Sigmoid colon (tissue), 7 donors: ENCODE results near the gene CYP26B1. TPM values are rescaled to one million over a fixed set of nuclear protein-coding genes. Genes with fewer than 3 reads are reported as not detected.

Experiments
- DNase-seq: peaks from one replicate; pipeline ENCODE4 v3.0.0-alpha.2; 2019
- H3K27ac ChIP-seq, 4 donors: fragments of 200-600 bp; sonication (generic); one replicate each; pipeline ENCODE4 v1.5.1; 2016 to 2019; ENCODE audit warnings: mild to moderate bottlenecking in 1 of 4
- H3K27me3 ChIP-seq, 3 donors: fragments of 200-600 bp; sonication (generic); one replicate each; pipeline ENCODE4 v1.5.1; 2019; ENCODE audit warnings: mild to moderate bottlenecking in 1 of 3
- H3K36me3 ChIP-seq, 4 donors: fragments of 200-600 bp; sonication (generic); one replicate each; pipeline ENCODE4 v1.5.1; 2016 to 2019
- H3K4me1 ChIP-seq, 4 donors: fragments of 200-600 bp; sonication (generic); one replicate each; pipeline ENCODE4 v1.5.1; 2017 to 2019
- H3K4me3 ChIP-seq, 4 donors: fragments of 200-600 bp; sonication (generic); one replicate each; pipeline ENCODE4 v1.5.1; 2017 to 2019; ENCODE audit warnings: mild to moderate bottlenecking in 2 of 4, moderate library complexity in 1 of 4
- H3K9me3 ChIP-seq, 4 donors: fragments of 200-600 bp in 3 of 4; sonication (generic) in 3 of 4; one replicate each; pipeline versions ENCODE4 v1.5.1 to v1.6.1; 2013 to 2019
- CTCF ChIP-seq, 4 experiments: fragments of 450-650 bp in 3 of 4; fragments of 200-600 bp in 1 of 4; IDR thresholded peaks; one replicate each; pipeline ENCODE4 v1.5.1; 2016 to 2019; ENCODE audit warnings: antibody characterized with exemption in 4 of 4, mild to moderate bottlenecking in 3 of 4, moderate library complexity in 2 of 4
- EP300 ChIP-seq, 4 donors: sonication (generic); formaldehyde crosslinking; IDR thresholded peaks; one replicate each; pipeline ENCODE4 v1.6.1; 2017; ENCODE audit warnings: antibody characterized with exemption in 4 of 4
- POLR2A ChIP-seq, 2 donors: fragments of 450-650 bp; IDR thresholded peaks; one replicate each; pipeline ENCODE4 v1.6.1; 2016; ENCODE audit warnings: antibody characterized with exemption in 2 of 2, mild to moderate bottlenecking in 2 of 2, moderate library complexity in 2 of 2
- POLR2AphosphoS5 ChIP-seq, 4 donors: sonication (generic); formaldehyde crosslinking; IDR thresholded peaks; one replicate each; pipeline ENCODE4 v1.6.1; 2017; ENCODE audit warnings: antibody characterized with exemption in 4 of 4
- WGBS, 2 donors: extraction: QIAGEN DNeasy Blood & Tissue Kit; methylation state at CpG; one replicate each; pipeline ENCODE4 v1.1.7; 2013; 5-methylcytosine and 5-hydroxymethylcytosine counted together
- intact Hi-C: fragments of 100-400 bp; cut with DNase I; formaldehyde crosslinking; loops from one replicate; pipeline ENCODE4 v1.15.1; 2023
- polyA plus RNA-seq, 3 donors: library from polyadenylated mRNA; stranded (reverse); fragments of 200-250 nt; gene quantifications; one replicate each; pipeline ENCODE4 v1.2.3, GENCODE V29; 2013
- total RNA-seq, 4 donors: library from RNA; depleted of rRNA; stranded (reverse); fragments of >200 nt; gene quantifications; one replicate each; pipeline ENCODE4 v1.1.0, GENCODE V29; 2016
- donor health status: healthy with polysubstance abuse.
- donor health status: Bipolar disorder and iron deficiency.
- donor health status: healthy.

Gene CYP26B1
- total and polyA plus RNA-seq, 7 donors: 0.46 to 5.0 (median 2.5) TPM

- TF ChIP-seq POLR2AphosphoS5 (IDR thresholded peaks at IDR 0.05) (no peak), CTCF (IDR thresholded peaks at IDR 0.05) (no peak), EP300 (IDR thresholded peaks at IDR 0.05) (no peak), POLR2A (IDR thresholded peaks at IDR 0.05) (no peak)
- DNase-seq: peak; percentile 24
- intact Hi-C loops: no loop called here
- Histone ChIP-seq H3K9me3 (no peaks in the 10 kb centered on the region), H3K27ac (no peak overlapping the region), H3K4me3 (no peak overlapping the region), H3K36me3 (no peaks in the 10 kb centered on the region), H3K4me1 (no peaks in the 10 kb centered on the region), H3K27me3 (no peaks in the 10 kb centered on the region)
- 94 to 96% methylated on average over 6 of the region's 6 CpGs for WGBS, 2 donors
Observed at GRCh38 chr2:72112401-72112800, 35.3 kb downstream of the CYP26B1 start.

GRCh38 chr2:72111061-72111460 lies 36.6 kb downstream of the CYP26B1 start:
- H3K36me3 ChIP-seq: no peaks in the 10 kb centered on the region
- no peaks in the 10 kb centered on the region for H3K9me3 ChIP-seq
- H3K4me3 ChIP-seq: no peak overlapping the region
- H3K27ac ChIP-seq: no peak overlapping the region
- TF ChIP-seq POLR2AphosphoS5 (IDR thresholded peaks at IDR 0.05): no peak
- TF ChIP-seq EP300 (IDR thresholded peaks at IDR 0.05): no peak
- TF ChIP-seq POLR2A (IDR thresholded peaks at IDR 0.05): no peak
- TF ChIP-seq CTCF (IDR thresholded peaks at IDR 0.05): no peak
- H3K27me3 ChIP-seq: no peaks in the 10 kb centered on the region
- 90 to 93% methylated on average over 3 of the region's 3 CpGs for WGBS, 2 donors
- intact Hi-C loops: no loop called here
- peak; percentile 38 for DNase-seq
- no peaks in the 10 kb centered on the region for H3K4me1 ChIP-seq

- H3K9me3 ChIP-seq: no peaks in the 10 kb centered on the region
- WGBS, 2 donors: 91 to 95% methylated on average over 8 of the region's 8 CpGs
Observed at GRCh38 chr2:72109904-72110303, 37.8 kb downstream of the CYP26B1 start.

GRCh38 chr2:72109291-72109690 lies 38.4 kb downstream of the CYP26B1 start:
- WGBS, 2 donors: 81 to 82% methylated on average over 3 of the region's 3 CpGs
- DNase-seq: peak; percentile 53
- Histone ChIP-seq H3K27me3 (no peaks in the 10 kb centered on the region), H3K9me3 (no peaks in the 10 kb centered on the region), H3K27ac (no peak overlapping the region), H3K4me1 (no peaks in the 10 kb centered on the region), H3K36me3 (no peaks in the 10 kb centered on the region), H3K4me3 (no peak overlapping the region)
- intact Hi-C loops: no loop called here
- TF ChIP-seq POLR2AphosphoS5 (IDR thresholded peaks at IDR 0.05): no peak

More at GRCh38 chr2:72109904-72110303, 37.8 kb downstream of the CYP26B1 start:
- TF ChIP-seq EP300 (IDR thresholded peaks at IDR 0.05) (no peak), POLR2A (IDR thresholded peaks at IDR 0.05) (no peak), CTCF (IDR thresholded peaks at IDR 0.05) (no peak), POLR2AphosphoS5 (IDR thresholded peaks at IDR 0.05) (no peak)
- peak; percentile 22 for DNase-seq
- Histone ChIP-seq H3K27ac (no peak overlapping the region), H3K4me1 (no peaks in the 10 kb centered on the region), H3K4me3 (no peak overlapping the region), H3K27me3 (no peaks in the 10 kb centered on the region), H3K36me3 (no peaks in the 10 kb centered on the region)
- intact Hi-C loops: no loop called here

- Histone ChIP-seq H3K9me3 (no peaks in the 10 kb centered on the region), H3K27me3 (no peaks in the 10 kb centered on the region), H3K4me3 (no peak overlapping the region), H3K36me3 (no peaks in the 10 kb centered on the region), H3K27ac (no peak overlapping the region), H3K4me1 (no peaks in the 10 kb centered on the region)
- TF ChIP-seq POLR2A (IDR thresholded peaks at IDR 0.05): no peak
- no peak for TF ChIP-seq CTCF (IDR thresholded peaks at IDR 0.05)
- no peak for TF ChIP-seq POLR2AphosphoS5 (IDR thresholded peaks at IDR 0.05)
- no peak for TF ChIP-seq EP300 (IDR thresholded peaks at IDR 0.05)
- intact Hi-C loops: no loop called here
- DNase-seq: no peak
- WGBS, 2 donors: 72 to 77% methylated on average over 3 of the region's 3 CpGs
Observed at GRCh38 chr2:72108121-72108520, 39.5 kb downstream of the CYP26B1 start.
